Body of pancreas (tissue), 4 donors: Measurements from ENCODE around the gene SP110. TPM values are rescaled to one million over a fixed set of nuclear protein-coding genes. Genes with fewer than 3 reads are reported as not detected.
"Not testable (repeated sequence)": the region's sequence is repeated elsewhere in the genome, so short reads cannot be mapped to it uniquely, and the experiment has no call there.

Experiments used
- ATAC-seq: fragments of 150-250 bp; one replicate; pipeline ENCODE4 v1.9.1; 2016
- DNase-seq, 4 donors: peaks; one replicate each; pipeline ENCODE4 v3.0.0-alpha.2; 2019
- H3K27ac ChIP-seq, 4 donors: fragments of 200-600 bp; sonication (generic); 1 replicate in 3 of 4; 2 replicates in 1 of 4; pipeline versions ENCODE4 v1.5.1 to v1.6.1; 2016 to 2019; ENCODE audit warnings: mild to moderate bottlenecking in 1 of 4, mixed read lengths in 1 of 4, moderate library complexity in 1 of 4
- H3K27me3 ChIP-seq, 2 donors: fragments of 200-600 bp; sonication (generic); one replicate each; pipeline ENCODE4 v1.6.0; 2016; ENCODE audit warnings: mild to moderate bottlenecking in 1 of 2
- H3K36me3 ChIP-seq, 2 donors: fragments of 200-600 bp; sonication (generic); replicated peaks in 1 of 2; 2 replicates each; pipeline ENCODE4 v1.5.1; 2016; ENCODE audit warnings: low read depth in 2 of 2; ENCODE audit not compliant: insufficient read depth in 1 of 2
- H3K4me1 ChIP-seq: fragments of 200-600 bp; sonication (generic); one replicate; pipeline ENCODE4 v1.6.0; 2016
- H3K4me3 ChIP-seq, 2 donors: fragments of 200-600 bp; sonication (generic); 1 replicate in 1 of 2; 2 replicates in 1 of 2; pipeline ENCODE4 v1.5.1; 2016 to 2019
- H3K9me3 ChIP-seq, 3 donors: fragments of 200-600 bp; sonication (generic); 1 replicate in 2 of 3; 2 replicates in 1 of 3; pipeline ENCODE4 v1.5.1; 2016
- POLR2A ChIP-seq, 3 donors: fragments of 450-650 bp; IDR thresholded peaks; one replicate each; pipeline ENCODE4 v1.6.1; 2016; ENCODE audit warnings: antibody characterized with exemption in 3 of 3, mild to moderate bottlenecking in 2 of 3
- WGBS, 2 donors: methylation state at CpG; one replicate each; pipeline ENCODE4 v1.1.5; 2017; 5-methylcytosine and 5-hydroxymethylcytosine counted together
- intact Hi-C: fragments of 100-400 bp; cut with DNase I; formaldehyde crosslinking; loops from one replicate; pipeline ENCODE4 v1.15.1; 2023
- total RNA-seq, 2 donors: library from RNA; depleted of rRNA; stranded (reverse); fragments of >200 nt; gene quantifications; one replicate each; pipeline ENCODE4 v1.1.0, GENCODE V29; 2016
- TF ChIP-seq, protein P1 (sequence below), 7 experiments: fragments of 450-650 bp in 4 of 7; fragments of 200-600 bp in 3 of 7; sonication (generic) in 3 of 7; IDR thresholded peaks; one replicate each; pipeline ENCODE4 v1.5.1; 2016 to 2019; ENCODE audit warnings: antibody characterized with exemption in 7 of 7

The SP110 gene
- total RNA-seq, 2 donors from 2014 or later: 9.9 to 12.9 TPM

DNA sequence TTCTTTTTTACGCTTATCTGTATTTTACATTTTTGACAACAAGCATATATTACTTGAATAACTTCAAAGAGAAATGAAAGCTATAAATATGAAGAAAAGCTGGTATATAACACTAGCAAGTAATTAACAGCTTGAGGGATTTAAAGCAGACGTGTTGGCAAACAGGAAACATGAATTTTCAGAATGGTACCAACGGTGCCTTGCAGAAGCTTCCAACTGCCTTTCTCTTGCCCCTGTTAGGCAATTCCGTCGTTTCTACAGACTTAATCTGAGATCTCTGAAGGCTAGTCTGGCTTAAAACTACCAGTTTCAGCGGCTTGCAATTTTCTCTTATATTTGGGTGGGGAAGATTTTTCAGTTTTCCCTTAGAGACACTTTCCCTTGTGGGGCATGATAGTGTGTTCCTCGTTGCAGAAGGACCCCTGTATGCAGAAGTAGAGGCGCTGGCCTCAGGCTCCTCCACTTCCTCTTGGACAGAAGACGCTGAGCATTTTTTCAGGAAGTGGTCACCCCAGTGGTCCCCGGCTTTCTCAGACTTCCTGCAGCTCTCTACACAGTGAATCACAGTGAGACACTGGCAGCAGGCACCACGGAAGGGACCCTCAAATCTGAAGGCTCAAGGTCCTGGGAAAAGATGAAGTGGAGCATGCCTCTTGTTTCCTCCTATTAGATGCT is 94.9 kb downstream of the SP110 start:
- Histone ChIP-seq H3K9me3 (no peaks in the 10 kb centered on the region), H3K36me3 (no peaks in the 10 kb centered on the region), H3K4me3 (no peak overlapping the region), H3K27me3 (peaks cover 0 to 4% of the 10 kb centered on the region in 2 donors), H3K4me1 (no peaks in the 10 kb centered on the region), H3K27ac (no peak overlapping the region)
- 39 to 65% methylated on average over 11 of the region's 11 CpGs for WGBS, 2 donors
- peak in 2 of 4 donors; percentile 11 to 50 for DNase-seq
- no peak for ATAC-seq
- TF ChIP-seq POLR2A (IDR thresholded peaks at IDR 0.05): no peak
- TF ChIP-seq, protein P1, sequence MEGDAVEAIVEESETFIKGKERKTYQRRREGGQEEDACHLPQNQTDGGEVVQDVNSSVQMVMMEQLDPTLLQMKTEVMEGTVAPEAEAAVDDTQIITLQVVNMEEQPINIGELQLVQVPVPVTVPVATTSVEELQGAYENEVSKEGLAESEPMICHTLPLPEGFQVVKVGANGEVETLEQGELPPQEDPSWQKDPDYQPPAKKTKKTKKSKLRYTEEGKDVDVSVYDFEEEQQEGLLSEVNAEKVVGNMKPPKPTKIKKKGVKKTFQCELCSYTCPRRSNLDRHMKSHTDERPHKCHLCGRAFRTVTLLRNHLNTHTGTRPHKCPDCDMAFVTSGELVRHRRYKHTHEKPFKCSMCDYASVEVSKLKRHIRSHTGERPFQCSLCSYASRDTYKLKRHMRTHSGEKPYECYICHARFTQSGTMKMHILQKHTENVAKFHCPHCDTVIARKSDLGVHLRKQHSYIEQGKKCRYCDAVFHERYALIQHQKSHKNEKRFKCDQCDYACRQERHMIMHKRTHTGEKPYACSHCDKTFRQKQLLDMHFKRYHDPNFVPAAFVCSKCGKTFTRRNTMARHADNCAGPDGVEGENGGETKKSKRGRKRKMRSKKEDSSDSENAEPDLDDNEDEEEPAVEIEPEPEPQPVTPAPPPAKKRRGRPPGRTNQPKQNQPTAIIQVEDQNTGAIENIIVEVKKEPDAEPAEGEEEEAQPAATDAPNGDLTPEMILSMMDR (IDR thresholded peaks at IDR 0.05): no peak
- intact Hi-C loops: no loop called here

DNA sequence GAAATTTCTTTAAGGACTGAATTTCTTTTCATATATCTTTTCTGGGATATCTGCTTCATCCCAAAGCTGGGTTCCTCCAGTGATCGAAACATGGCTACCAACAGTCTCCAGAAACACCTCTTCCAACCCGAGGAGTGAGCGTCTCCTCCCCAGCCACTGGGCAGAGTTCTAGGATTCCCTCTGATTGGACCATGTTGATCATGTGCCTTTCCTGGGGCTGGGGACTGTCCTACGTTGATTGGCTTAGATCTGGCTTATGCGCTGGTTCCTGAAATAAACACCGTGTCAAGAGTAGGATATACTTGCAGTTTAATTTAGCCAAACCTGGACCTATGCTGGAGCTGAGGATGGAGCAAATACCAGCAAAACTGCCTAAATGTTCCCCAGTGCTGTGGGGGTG is 95.5 kb downstream of the SP110 start:
- H3K27ac ChIP-seq: no peak overlapping the region
- no peak for ATAC-seq
- 81 to 82% methylated on average over 6 of the region's 6 CpGs for WGBS, 2 donors

DNA sequence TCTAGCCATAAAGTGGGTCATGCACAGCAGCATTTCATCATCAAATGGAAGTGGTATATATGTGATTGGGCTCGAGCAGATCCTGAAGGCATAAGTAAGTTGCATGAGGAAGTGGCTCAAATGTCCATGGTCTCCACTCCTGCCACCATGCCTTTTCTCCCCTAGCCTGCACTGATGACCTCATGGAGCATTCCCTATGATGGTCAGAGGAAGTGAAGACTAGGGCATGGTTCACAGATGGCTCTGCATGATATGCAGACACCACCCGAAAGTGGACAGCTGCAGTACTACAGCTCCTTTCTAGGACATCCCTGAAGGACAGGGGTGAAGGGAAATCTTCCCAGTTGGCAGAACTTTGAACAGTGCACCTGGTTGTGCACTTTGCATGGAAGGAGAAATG is 99.4 kb downstream of the SP110 start:
- H3K27me3 ChIP-seq, H3K4me1 ChIP-seq, H3K4me3 ChIP-seq, ATAC-seq, H3K27ac ChIP-seq, DNase-seq, intact Hi-C loops, H3K36me3 ChIP-seq, H3K9me3 ChIP-seq: not testable (repeated sequence)
- WGBS, 2 donors: 74 to 82% methylated on average over 2 of the region's 2 CpGs

More for the DNA sequence above, 95.5 kb downstream of the SP110 start:
- Histone ChIP-seq H3K27me3 (peaks cover 0 to 4% of the 10 kb centered on the region in 2 donors), H3K36me3 (no peaks in the 10 kb centered on the region), H3K4me3 (no peak overlapping the region), H3K4me1 (no peaks in the 10 kb centered on the region), H3K9me3 (no peaks in the 10 kb centered on the region)
- intact Hi-C loops: no loop called here
- TF ChIP-seq, protein P1 (IDR thresholded peaks at IDR 0.05): no peak
- TF ChIP-seq POLR2A (IDR thresholded peaks at IDR 0.05): no peak
- no peak for DNase-seq

DNA sequence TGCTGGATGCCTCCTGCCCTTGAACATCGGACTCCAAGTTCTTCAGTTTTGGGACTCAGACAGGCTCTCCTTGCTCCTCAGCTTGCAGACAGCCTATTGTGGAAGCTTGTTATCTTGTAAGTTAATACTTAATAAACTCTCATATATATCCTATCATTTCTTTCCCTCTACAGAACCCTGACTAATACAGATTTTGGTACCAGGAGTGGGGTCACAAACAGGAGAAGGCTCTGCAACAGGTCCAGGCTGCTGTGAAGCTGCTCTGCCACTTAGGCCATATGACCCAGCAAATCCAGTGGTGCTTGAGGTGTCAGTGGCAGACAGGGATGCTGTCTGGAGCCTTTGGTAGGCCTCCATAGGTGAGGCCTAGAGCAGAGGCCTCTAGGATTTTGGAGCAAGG is 100.0 kb downstream of the SP110 start:
- H3K4me1 ChIP-seq, H3K36me3 ChIP-seq, H3K27ac ChIP-seq, ATAC-seq, DNase-seq, H3K4me3 ChIP-seq, H3K9me3 ChIP-seq, intact Hi-C loops, H3K27me3 ChIP-seq: not testable (repeated sequence)
- 93 to 100% methylated on average over 1 of the region's 1 CpG for WGBS, 2 donors

Other genes starting within 250 kb of the SP110 start
- under 1 TPM; 0.78 to 0.99 TPM for gene SLC16A14, start 151.1 kb downstream of the SP110 start, total RNA-seq
- under 1 TPM; 0.33 to 0.52 TPM for gene SP140, start 5.8 kb upstream of the SP110 start, total RNA-seq
- gene SP140L, start 107.2 kb upstream of the SP110 start, total RNA-seq: 1 to 10 TPM; 6.7 to 9.9 TPM
- gene SP100, start 196.2 kb upstream of the SP110 start, total RNA-seq: 10 to 100 TPM; 71.9 to 73.2 TPM